ENCODE results near the gene OSBPL6.

The OSBPL6 gene

GRCh38 chr2:178385595-178386148 lies 191.4 kb downstream of the OSBPL6 start:
- Histone ChIP-seq H3K9ac (no peak overlapping the region), H3K4me2 (no peak overlapping the region), H3K4me3 (no peak overlapping the region), H3K9me3 (replicated peaks in 1 of 11) (no peaks in the 10 kb centered on the region), H3K4me1 (no peaks in the 10 kb centered on the region), H3K36me3 (no peaks in the 10 kb centered on the region), H4K20me1 (no peaks in the 10 kb centered on the region), H3K27ac (no peak overlapping the region), H3K27me3 (no peaks in the 10 kb centered on the region)
- no peak for TF ChIP-seq Cebpa-rat (IDR thresholded peaks at IDR 0.05)

- H3K27ac ChIP-seq: no peak overlapping the region
- no peak overlapping the region for H3K4me2 ChIP-seq
Observed at GRCh38 chr2:178386986-178387597, 192.8 kb downstream of the OSBPL6 start.

GRCh38 chr2:178388287-178388686 lies 194.0 kb downstream of the OSBPL6 start:
- no peak for TF ChIP-seq Cebpa-rat (IDR thresholded peaks at IDR 0.05)
- Histone ChIP-seq H4K20me1 (no peaks in the 10 kb centered on the region), H3K4me2 (no peak overlapping the region), H3K4me1 (no peaks in the 10 kb centered on the region), H3K4me3 (no peak overlapping the region), H3K9ac (no peak overlapping the region), H3K27me3 (no peaks in the 10 kb centered on the region), H3K36me3 (no peaks in the 10 kb centered on the region), H3K9me3 (replicated peaks in 1 of 11) (no peaks in the 10 kb centered on the region), H3K27ac (no peak overlapping the region)

More at GRCh38 chr2:178386986-178387597, 192.8 kb downstream of the OSBPL6 start:
- H3K9me3 ChIP-seq (replicated peaks in 1 of 11): no peaks in the 10 kb centered on the region
- TF ChIP-seq Cebpa-rat (IDR thresholded peaks at IDR 0.05): no peak
- H3K4me1 ChIP-seq: no peaks in the 10 kb centered on the region
- H3K27me3 ChIP-seq: no peaks in the 10 kb centered on the region
- H3K9ac ChIP-seq: no peak overlapping the region
- no peak overlapping the region for H3K4me3 ChIP-seq
- no peaks in the 10 kb centered on the region for H3K36me3 ChIP-seq
- H4K20me1 ChIP-seq: no peaks in the 10 kb centered on the region

GRCh38 chr2:178391701-178392100 lies 197.4 kb downstream of the OSBPL6 start:
- Histone ChIP-seq H3K9me3 (replicated peaks in 1 of 11) (no peaks in the 10 kb centered on the region), H3K4me3 (no peak overlapping the region), H3K9ac (no peak overlapping the region), H3K36me3 (no peaks in the 10 kb centered on the region), H4K20me1 (no peaks in the 10 kb centered on the region), H3K27ac (no peak overlapping the region), H3K4me1 (no peaks in the 10 kb centered on the region; a peak in 1 of 20 replicates), H3K4me2 (no peak overlapping the region), H3K27me3 (no peaks in the 10 kb centered on the region)
- no peak for TF ChIP-seq Cebpa-rat (IDR thresholded peaks at IDR 0.05)

- no peaks in the 10 kb centered on the region for H3K27me3 ChIP-seq
Observed at GRCh38 chr2:178392215-178392614, 197.9 kb downstream of the OSBPL6 start.

GRCh38 chr2:178394859-178395258 lies 200.5 kb downstream of the OSBPL6 start:
- no peak overlapping the region for H3K27ac ChIP-seq
- H3K9ac ChIP-seq: no peak overlapping the region
- peaks cover 0 to 8% (median 7%) of the 10 kb centered on the region in 10 experiments; a peak in 10 of 20 replicates for H3K4me1 ChIP-seq
- no peaks in the 10 kb centered on the region for H3K27me3 ChIP-seq
- H4K20me1 ChIP-seq: no peaks in the 10 kb centered on the region
- no peaks in the 10 kb centered on the region for H3K9me3 ChIP-seq (replicated peaks in 1 of 11)
- H3K4me3 ChIP-seq: no peak overlapping the region
- H3K36me3 ChIP-seq: no peaks in the 10 kb centered on the region
- TF ChIP-seq Cebpa-rat (IDR thresholded peaks at IDR 0.05): no peak
- H3K4me2 ChIP-seq: no peak overlapping the region

More at GRCh38 chr2:178392215-178392614, 197.9 kb downstream of the OSBPL6 start:
- Histone ChIP-seq H3K4me3 (no peak overlapping the region), H3K9ac (no peak overlapping the region), H4K20me1 (no peaks in the 10 kb centered on the region), H3K36me3 (no peaks in the 10 kb centered on the region), H3K27ac (no peak overlapping the region), H3K9me3 (replicated peaks in 1 of 11) (no peaks in the 10 kb centered on the region), H3K4me2 (no peak overlapping the region), H3K4me1 (peaks cover 0 to 2% (median 2%) of the 10 kb centered on the region in 10 experiments; a peak in 10 of 20 replicates)
- no peak for TF ChIP-seq Cebpa-rat (IDR thresholded peaks at IDR 0.05)

GRCh38 chr2:178395295-178395694 lies 201.0 kb downstream of the OSBPL6 start:
- TF ChIP-seq Cebpa-rat (IDR thresholded peaks at IDR 0.05): no peak
- no peak overlapping the region for H3K4me2 ChIP-seq
- no peaks in the 10 kb centered on the region for H4K20me1 ChIP-seq
- no peaks in the 10 kb centered on the region for H3K9me3 ChIP-seq (replicated peaks in 1 of 11)
- no peaks in the 10 kb centered on the region for H3K27me3 ChIP-seq
- no peak overlapping the region for H3K9ac ChIP-seq
- H3K36me3 ChIP-seq: no peaks in the 10 kb centered on the region
- no peak overlapping the region for H3K27ac ChIP-seq
- no peak overlapping the region for H3K4me3 ChIP-seq
- H3K4me1 ChIP-seq: peaks cover 0 to 8% (median 7%) of the 10 kb centered on the region in 10 experiments; a peak in 10 of 20 replicates

- Histone ChIP-seq H4K20me1 (no peaks in the 10 kb centered on the region), H3K27me3 (no peaks in the 10 kb centered on the region), H3K4me2 (no peak overlapping the region), H3K4me1 (peaks cover 0 to 10% (median 7%) of the 10 kb centered on the region in 10 experiments; a peak in 10 of 20 replicates), H3K27ac (no peak overlapping the region), H3K9me3 (replicated peaks in 1 of 11) (no peaks in the 10 kb centered on the region), H3K9ac (no peak overlapping the region), H3K36me3 (no peaks in the 10 kb centered on the region), H3K4me3 (no peak overlapping the region)
- no peak for TF ChIP-seq Cebpa-rat (IDR thresholded peaks at IDR 0.05)
Observed at GRCh38 chr2:178395941-178396570, 201.7 kb downstream of the OSBPL6 start.

- Histone ChIP-seq H3K27ac (no peak overlapping the region), H3K4me2 (peak overlapping the region in 4 of 11 experiments; percentile 17 to 54 (median 36); a peak in 4 of 22 replicates), H3K4me1 (peaks cover 0 to 21% (median 16%) of the 10 kb centered on the region in 10 experiments; a peak in 15 of 20 replicates), H3K9me3 (replicated peaks in 1 of 11) (no peaks in the 10 kb centered on the region), H3K4me3 (no peak overlapping the region), H3K9ac (peak overlapping the region in 1 of 11 experiments; percentile 48; a peak in 1 of 22 replicates), H3K27me3 (no peaks in the 10 kb centered on the region), H3K36me3 (no peaks in the 10 kb centered on the region), H4K20me1 (no peaks in the 10 kb centered on the region)
- TF ChIP-seq Cebpa-rat (IDR thresholded peaks at IDR 0.05): no peak
Observed at GRCh38 chr2:178397002-178397605, 202.8 kb downstream of the OSBPL6 start.

Data from BLaER1 treated with 17β-estradiol and CSF1 and Interleukin-3, amounts not matched to agents 10 nM and 100 nM (cell line).